ENCODE data around the gene ENDOG.
A peak's percentile ranks its signal among the peaks of the same experiment; 100 is the strongest.

ENDOG gene

DNA sequence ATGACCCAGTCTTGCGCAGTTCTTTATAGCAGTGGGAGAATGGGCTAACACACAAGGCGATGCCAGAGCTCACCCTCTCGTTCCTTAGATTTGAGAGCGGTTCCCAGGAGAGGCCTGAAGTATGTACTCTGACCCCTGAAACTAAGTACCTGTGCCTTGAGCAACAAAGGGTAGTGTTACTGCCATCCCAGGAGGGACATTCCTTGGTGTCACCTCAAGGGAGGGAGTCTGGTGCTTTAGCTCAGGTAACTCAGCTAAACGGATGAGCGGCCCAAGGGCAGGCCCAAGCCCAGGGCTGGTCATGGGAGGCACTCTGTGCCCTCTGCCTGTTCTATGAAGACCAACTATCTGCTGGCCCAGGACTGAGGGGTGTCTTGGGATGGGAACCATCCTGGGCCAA, 43.2 kb downstream of the ENDOG start:
- Histone ChIP-seq H3K36me3 (replicated peaks; ENCODE audit: insufficient read depth, low read length) (no peaks in the 10 kb centered on the region), H3K9me3 (replicated peaks; ENCODE audit: insufficient read depth, low read length) (no peaks in the 10 kb centered on the region), H2AFZ (ENCODE audit: low read length) (no peak overlapping the region), H3K9me2 (replicated peaks; ENCODE audit: insufficient read depth, low read length) (no peaks in the 10 kb centered on the region), H3K4me3 (ENCODE audit: low read length) (no peak overlapping the region), H3K9ac (ENCODE audit: low read length) (no peak overlapping the region), H3K27ac (ENCODE audit: low read length) (no peak overlapping the region), H3F3A (ENCODE audit: insufficient read depth, low read length) (no peaks in the 10 kb centered on the region), H3K4me2 (ENCODE audit: low read depth, low read length) (no peak overlapping the region), H4K20me1 (ENCODE audit: insufficient read depth, low read length) (no peaks in the 10 kb centered on the region), H3K27me3 (replicated peaks; ENCODE audit: insufficient read depth, low read length) (no peaks in the 10 kb centered on the region), H3K79me2 (ENCODE audit: low read length) (no peaks in the 10 kb centered on the region), H3K4me1 (ENCODE audit: low read length) (no peaks in the 10 kb centered on the region)
- TF ChIP-seq EZH2 (optimal IDR thresholded peaks at IDR 0.05; ENCODE audit: low read depth, low read length) (no peak), EZH2phosphoT487 (IDR thresholded peaks at IDR 0.05; ENCODE audit: low read length) (no peak)
- TF ChIP-seq, protein P1, sequence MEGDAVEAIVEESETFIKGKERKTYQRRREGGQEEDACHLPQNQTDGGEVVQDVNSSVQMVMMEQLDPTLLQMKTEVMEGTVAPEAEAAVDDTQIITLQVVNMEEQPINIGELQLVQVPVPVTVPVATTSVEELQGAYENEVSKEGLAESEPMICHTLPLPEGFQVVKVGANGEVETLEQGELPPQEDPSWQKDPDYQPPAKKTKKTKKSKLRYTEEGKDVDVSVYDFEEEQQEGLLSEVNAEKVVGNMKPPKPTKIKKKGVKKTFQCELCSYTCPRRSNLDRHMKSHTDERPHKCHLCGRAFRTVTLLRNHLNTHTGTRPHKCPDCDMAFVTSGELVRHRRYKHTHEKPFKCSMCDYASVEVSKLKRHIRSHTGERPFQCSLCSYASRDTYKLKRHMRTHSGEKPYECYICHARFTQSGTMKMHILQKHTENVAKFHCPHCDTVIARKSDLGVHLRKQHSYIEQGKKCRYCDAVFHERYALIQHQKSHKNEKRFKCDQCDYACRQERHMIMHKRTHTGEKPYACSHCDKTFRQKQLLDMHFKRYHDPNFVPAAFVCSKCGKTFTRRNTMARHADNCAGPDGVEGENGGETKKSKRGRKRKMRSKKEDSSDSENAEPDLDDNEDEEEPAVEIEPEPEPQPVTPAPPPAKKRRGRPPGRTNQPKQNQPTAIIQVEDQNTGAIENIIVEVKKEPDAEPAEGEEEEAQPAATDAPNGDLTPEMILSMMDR (IDR thresholded peaks at IDR 0.05; ENCODE audit: low read length), result no peak
- DNase-seq, result no peak

DNA sequence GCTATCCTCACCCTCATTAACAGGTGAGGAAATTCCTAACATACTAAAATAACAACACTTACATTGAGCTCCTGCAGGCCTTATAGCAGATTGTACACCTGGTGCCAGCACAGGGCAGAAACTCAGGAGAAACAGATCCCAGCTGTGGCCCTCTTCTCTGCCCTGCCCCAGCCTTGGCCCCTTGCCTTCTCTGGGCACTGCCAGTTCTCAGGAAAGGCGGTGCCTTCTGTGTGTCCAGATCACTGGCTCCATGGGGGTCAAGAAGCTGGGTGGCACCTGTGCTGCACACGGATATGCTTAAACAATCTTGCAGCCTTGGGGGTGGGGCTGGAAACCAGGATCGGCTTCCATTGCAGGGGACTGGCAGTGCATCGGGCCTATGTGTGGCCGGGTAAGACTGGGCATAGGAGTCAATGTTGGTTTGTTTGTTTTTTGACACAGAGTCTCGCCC, 44.1 kb downstream of the ENDOG start:
- Histone ChIP-seq H2AFZ (ENCODE audit: low read length) (no peak overlapping the region), H3K27ac (ENCODE audit: low read length) (no peak overlapping the region), H3K9me2 (replicated peaks; ENCODE audit: insufficient read depth, low read length) (no peaks in the 10 kb centered on the region), H3K79me2 (ENCODE audit: low read length) (no peaks in the 10 kb centered on the region), H3K9me3 (replicated peaks; ENCODE audit: insufficient read depth, low read length) (no peaks in the 10 kb centered on the region), H3K4me1 (ENCODE audit: low read length) (no peaks in the 10 kb centered on the region), H3K4me3 (ENCODE audit: low read length) (no peak overlapping the region), H3K4me2 (ENCODE audit: low read depth, low read length) (no peak overlapping the region), H4K20me1 (ENCODE audit: insufficient read depth, low read length) (no peaks in the 10 kb centered on the region), H3K9ac (ENCODE audit: low read length) (no peak overlapping the region), H3K36me3 (replicated peaks; ENCODE audit: insufficient read depth, low read length) (no peaks in the 10 kb centered on the region), H3F3A (ENCODE audit: insufficient read depth, low read length) (no peaks in the 10 kb centered on the region), H3K27me3 (replicated peaks; ENCODE audit: insufficient read depth, low read length) (no peaks in the 10 kb centered on the region)
- DNase-seq, result no peak
- TF ChIP-seq EZH2 (optimal IDR thresholded peaks at IDR 0.05; ENCODE audit: low read depth, low read length) (no peak), EZH2phosphoT487 (IDR thresholded peaks at IDR 0.05; ENCODE audit: low read length) (no peak)
- TF ChIP-seq, protein P1 (IDR thresholded peaks at IDR 0.05; ENCODE audit: low read length), result no peak

DNA sequence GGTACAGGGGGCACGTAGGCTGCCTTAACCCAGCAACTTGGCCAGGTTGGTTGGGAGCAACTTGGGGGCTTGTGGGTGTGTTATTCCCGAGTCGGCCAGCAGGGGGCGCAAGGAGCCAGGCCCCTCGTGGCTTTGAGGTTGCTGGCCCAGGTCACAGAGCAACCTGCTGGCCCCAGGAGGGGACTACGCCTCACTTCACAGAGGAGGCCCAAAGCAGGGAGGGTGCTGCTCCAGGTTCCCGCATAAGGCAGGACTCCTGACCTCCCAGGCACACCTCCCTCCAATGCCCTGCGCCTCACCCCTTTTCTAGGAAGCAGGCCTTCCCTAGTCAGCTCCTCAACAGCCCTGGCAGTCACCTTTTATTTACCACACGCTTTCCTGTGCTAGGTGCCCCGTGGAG, 45.3 kb downstream of the ENDOG start:
- H3K79me2 ChIP-seq (ENCODE audit: low read length), result no peaks in the 10 kb centered on the region
- H3K4me2 ChIP-seq (ENCODE audit: low read depth, low read length), result no peak overlapping the region
- DNase-seq, result peak; percentile 80

More for the DNA sequence above, 45.3 kb downstream of the ENDOG start:
- TF ChIP-seq, protein P1 (IDR thresholded peaks at IDR 0.05; ENCODE audit: low read length), result peak; percentile 91
- no peak for TF ChIP-seq EZH2phosphoT487 (IDR thresholded peaks at IDR 0.05; ENCODE audit: low read length)
- H3K27me3 ChIP-seq (replicated peaks; ENCODE audit: insufficient read depth, low read length), result no peaks in the 10 kb centered on the region
- H3K9me3 ChIP-seq (replicated peaks; ENCODE audit: insufficient read depth, low read length), result no peaks in the 10 kb centered on the region
- no peaks in the 10 kb centered on the region for H3K9me2 ChIP-seq (replicated peaks; ENCODE audit: insufficient read depth, low read length)
- no peak overlapping the region for H3K4me3 ChIP-seq (ENCODE audit: low read length)
- H3K4me1 ChIP-seq (ENCODE audit: low read length), result no peaks in the 10 kb centered on the region
- H3F3A ChIP-seq (ENCODE audit: insufficient read depth, low read length), result no peaks in the 10 kb centered on the region
- H4K20me1 ChIP-seq (ENCODE audit: insufficient read depth, low read length), result no peaks in the 10 kb centered on the region
- no peaks in the 10 kb centered on the region for H3K36me3 ChIP-seq (replicated peaks; ENCODE audit: insufficient read depth, low read length)
- no peak overlapping the region for H2AFZ ChIP-seq (ENCODE audit: low read length)
- no peak overlapping the region for H3K9ac ChIP-seq (ENCODE audit: low read length)
- no peak overlapping the region for H3K27ac ChIP-seq (ENCODE audit: low read length)
